GM19035 (cell line): ENCODE data around the gene TCF19.

Source experiments
- ATAC-seq: cut with Tn5 transposase; IDR thresholded peaks from one replicate; pipeline ENCODE4 v1.9.1; 2021; ENCODE audit not compliant: unreplicated experiment

The TCF19 gene

GRCh38 chr6:31158140-31158862, at the start of gene TCF19:
TSS of gene TCF19 (plus strand) at chr6:31158589. CDS start at chr6:31159470, 881 bp downstream.
- peak; percentile 86 for ATAC-seq

- no peak for ATAC-seq
Observed at GRCh38 chr6:31110825-31111582, 47.4 kb upstream of the TCF19 start.

GRCh38 chr6:31111712-31112111, 46.7 kb upstream of the TCF19 start:
- no peak for ATAC-seq

GRCh38 chr6:31112478-31112877, 45.9 kb upstream of the TCF19 start, which contains the start of gene C6orf15:
TSS of gene C6orf15 (minus strand) at chr6:31112575. CDS start at chr6:31112555, 20 bp downstream.
- no peak for ATAC-seq

GRCh38 chr6:31113861-31114540, 44.4 kb upstream of the TCF19 start:
- ATAC-seq: no peak

GRCh38 chr6:31114541-31114878, 43.9 kb upstream of the TCF19 start, which contains the start of gene PSORS1C1:
TSS of gene PSORS1C1 (plus strand) at chr6:31114800. CDS start at chr6:31129633, 14,833 bp downstream.
- no peak for ATAC-seq

- ATAC-seq: no peak
Observed at GRCh38 chr6:31114970-31115849, 43.2 kb upstream of the TCF19 start.

- ATAC-seq: no peak
Observed at GRCh38 chr6:31115941-31116560, 42.3 kb upstream of the TCF19 start.

GRCh38 chr6:31116661-31117385, 41.6 kb upstream of the TCF19 start:
- no peak for ATAC-seq

- no peak for ATAC-seq
Observed at GRCh38 chr6:31118178-31118577, 40.2 kb upstream of the TCF19 start.

- ATAC-seq: no peak
Observed at GRCh38 chr6:31120151-31120915, 38.1 kb upstream of the TCF19 start, which contains the start of gene CDSN. TSS of gene CDSN (minus strand) at chr6:31120446. CDS start at chr6:31120419, 27 bp downstream.

- no peak for ATAC-seq
Observed at GRCh38 chr6:31121131-31121790, 37.1 kb upstream of the TCF19 start.

GRCh38 chr6:31122791-31123706, 35.3 kb upstream of the TCF19 start:
- ATAC-seq: no peak

- ATAC-seq: no peak
Observed at GRCh38 chr6:31125162-31125561, 33.2 kb upstream of the TCF19 start.

GRCh38 chr6:31125586-31126363, 32.6 kb upstream of the TCF19 start:
- ATAC-seq: no peak

GRCh38 chr6:31126396-31127175, 31.8 kb upstream of the TCF19 start:
- ATAC-seq: no peak
